ENCODE measurements around the gene APBB2.
"Not testable (repeated sequence)": the region's sequence is repeated elsewhere in the genome, so short reads cannot be mapped to it uniquely, and the experiment has no call there.

APBB2 gene

GRCh38 chr4:41006141-41006540 is 208.2 kb downstream of the APBB2 start:
- DNase-seq = no peak

GRCh38 chr4:41002309-41002708 is 212.0 kb downstream of the APBB2 start:
- DNase-seq = no peak

- DNase-seq = no peak
Observed at GRCh38 chr4:41000356-41000755, 214.0 kb downstream of the APBB2 start.

- DNase-seq = peak in 1 of 2 donors; percentile 9
Observed at GRCh38 chr4:40998675-40999358, 215.5 kb downstream of the APBB2 start.

GRCh38 chr4:40995850-40996249 is 218.5 kb downstream of the APBB2 start:
- no peak for DNase-seq

GRCh38 chr4:40994321-40994720 is 220.0 kb downstream of the APBB2 start:
- not testable (repeated sequence) for DNase-seq

- DNase-seq = not testable (repeated sequence)
Observed at GRCh38 chr4:40993296-40993693, 221.0 kb downstream of the APBB2 start.

- DNase-seq = peak in 1 of 2 donors; percentile 10
Observed at GRCh38 chr4:40992472-40993295, 221.7 kb downstream of the APBB2 start.

- no peak for DNase-seq
Observed at GRCh38 chr4:40991908-40992307, 222.4 kb downstream of the APBB2 start.

GRCh38 chr4:40990899-40991265 is 223.5 kb downstream of the APBB2 start:
- DNase-seq = no peak

- DNase-seq = no peak
Observed at GRCh38 chr4:40990236-40990898, 224.0 kb downstream of the APBB2 start.

- DNase-seq = no peak
Observed at GRCh38 chr4:40987151-40987550, 227.2 kb downstream of the APBB2 start.

GRCh38 chr4:40986375-40986774 is 228.0 kb downstream of the APBB2 start:
- DNase-seq = no peak

GRCh38 chr4:40984051-40984450 is 230.3 kb downstream of the APBB2 start:
- DNase-seq = no peak

GRCh38 chr4:40980318-40980883 is 233.9 kb downstream of the APBB2 start:
- DNase-seq = no peak

GRCh38 chr4:40978548-40978947 is 235.8 kb downstream of the APBB2 start:
- no peak for DNase-seq

- DNase-seq = peak in 1 of 2 donors; percentile 18
Observed at GRCh38 chr4:40976343-40976742, 238.0 kb downstream of the APBB2 start.

GRCh38 chr4:40972722-40973121 is 241.6 kb downstream of the APBB2 start:
- no peak for DNase-seq

- DNase-seq = no peak
Observed at GRCh38 chr4:40971338-40971737, 243.0 kb downstream of the APBB2 start.

GRCh38 chr4:40969501-40969900 is 244.8 kb downstream of the APBB2 start:
- no peak for DNase-seq

GRCh38 chr4:40967550-40967949 is 246.8 kb downstream of the APBB2 start:
- no peak for DNase-seq

GRCh38 chr4:40966091-40966490 is 248.3 kb downstream of the APBB2 start:
- no peak for DNase-seq

GRCh38 chr4:40963897-40964478 is 250.4 kb downstream of the APBB2 start:
- DNase-seq = no peak

Measured in CD4-positive, alpha-beta T cell treated with Interferon alpha-2 for 1 hour (primary cell).